HG03060 (cell line): ENCODE results near the gene MN1.

Experiments used
- ATAC-seq: cut with Tn5 transposase; IDR thresholded peaks from one replicate; pipeline ENCODE4 v1.9.1; 2021; ENCODE audit warnings: low read depth, moderate number of reproducible peaks; ENCODE audit not compliant: unreplicated experiment

MN1 gene

GRCh38 chr22:27765706-27766291, 35.8 kb downstream of the MN1 start:
- ATAC-seq = no peak

GRCh38 chr22:27764722-27765236, 36.8 kb downstream of the MN1 start:
- ATAC-seq = no peak

GRCh38 chr22:27761665-27762064, 39.9 kb downstream of the MN1 start:
- no peak for ATAC-seq

GRCh38 chr22:27761000-27761399, 40.6 kb downstream of the MN1 start:
- no peak for ATAC-seq

GRCh38 chr22:27760474-27760873, 41.1 kb downstream of the MN1 start:
- ATAC-seq = no peak

GRCh38 chr22:27757928-27758525, 43.5 kb downstream of the MN1 start:
- ATAC-seq = no peak

GRCh38 chr22:27756212-27756660, 45.3 kb downstream of the MN1 start:
- ATAC-seq = no peak

GRCh38 chr22:27755521-27756211, 45.9 kb downstream of the MN1 start:
- no peak for ATAC-seq

- no peak for ATAC-seq
Observed at GRCh38 chr22:27754888-27755480, 46.6 kb downstream of the MN1 start.

GRCh38 chr22:27754247-27754887, 47.2 kb downstream of the MN1 start:
- no peak for ATAC-seq

GRCh38 chr22:27752771-27753170, 48.8 kb downstream of the MN1 start:
- ATAC-seq = no peak

GRCh38 chr22:27752141-27752540, 49.4 kb downstream of the MN1 start:
- ATAC-seq = no peak

- ATAC-seq = no peak
Observed at GRCh38 chr22:27751277-27752070, 50.1 kb downstream of the MN1 start.

- no peak for ATAC-seq
Observed at GRCh38 chr22:27750584-27751265, 50.8 kb downstream of the MN1 start.

- no peak for ATAC-seq
Observed at GRCh38 chr22:27749597-27750225, 51.8 kb downstream of the MN1 start.

GRCh38 chr22:27748751-27749191, 52.8 kb downstream of the MN1 start:
- no peak for ATAC-seq

- ATAC-seq = no peak
Observed at GRCh38 chr22:27748349-27748748, 53.2 kb downstream of the MN1 start.

GRCh38 chr22:27747396-27748221, 53.9 kb downstream of the MN1 start:
- no peak for ATAC-seq
